ENCODE measurements around the gene WWC1.

DNA sequence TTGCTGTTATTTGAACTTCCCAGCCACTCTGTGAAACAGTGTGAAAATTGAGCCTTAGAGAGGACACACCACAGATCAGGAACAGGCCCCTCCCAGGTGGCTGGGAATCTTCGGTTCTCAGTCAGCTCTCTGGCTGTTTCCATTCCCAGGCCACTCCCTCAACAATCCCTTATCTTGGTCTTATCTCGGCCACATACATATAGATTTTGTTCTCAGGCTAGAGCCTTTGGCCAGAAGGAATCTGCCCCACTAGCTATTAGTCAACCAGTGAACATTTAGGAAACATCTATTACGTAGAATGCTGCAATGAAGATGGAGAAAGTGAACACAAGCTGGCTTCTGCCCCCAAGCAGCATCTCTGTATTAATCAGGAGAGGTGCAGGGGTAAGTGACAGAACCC, 21.0 kb upstream of the WWC1 start:
- no peak for TF ChIP-seq POLR2A (IDR thresholded peaks at IDR 0.05; ENCODE audit: low read depth, low read length)
- TF ChIP-seq TAF1 (IDR thresholded peaks at IDR 0.05; ENCODE audit: low read depth, low read length): no peak
- no peak for TF ChIP-seq POLR2AphosphoS5 (IDR thresholded peaks at IDR 0.05; ENCODE audit: low read depth, low read length)
- TF ChIP-seq SPI1 (IDR thresholded peaks at IDR 0.05; ENCODE audit: low read depth, low read length): no peak

Measured in GM12891 (cell line).